Activated CD4-positive, alpha-beta T cell treated with anti-CD3 and anti-CD28 coated beads, Interleukin-2, Interleukin-4, amounts not matched to agents 100 ng/mL and 50 ng/mL, durations not matched to agents 16 hours and 8 hours (primary cell): ENCODE data around the gene PRSS27.
"Not testable (repeated sequence)": the region's sequence is repeated elsewhere in the genome, so short reads cannot be mapped to it uniquely, and the experiment has no call there.

Experiments used
- DNase-seq: peaks from one replicate; pipeline ENCODE4 v3.0.0-alpha.2; 2020; ENCODE audit warnings: low spot score

PRSS27 gene

GRCh38 chr16:2724816-2725348, 4.9 kb upstream of the PRSS27 start:
- DNase-seq, result no peak

- DNase-seq, result no peak
These were observed 4.2 kb upstream of the PRSS27 start for GRCh38 chr16:2724088-2724676.

GRCh38 chr16:2721634-2722173, 1.7 kb upstream of the PRSS27 start:
- not testable (repeated sequence) for DNase-seq

DNA sequence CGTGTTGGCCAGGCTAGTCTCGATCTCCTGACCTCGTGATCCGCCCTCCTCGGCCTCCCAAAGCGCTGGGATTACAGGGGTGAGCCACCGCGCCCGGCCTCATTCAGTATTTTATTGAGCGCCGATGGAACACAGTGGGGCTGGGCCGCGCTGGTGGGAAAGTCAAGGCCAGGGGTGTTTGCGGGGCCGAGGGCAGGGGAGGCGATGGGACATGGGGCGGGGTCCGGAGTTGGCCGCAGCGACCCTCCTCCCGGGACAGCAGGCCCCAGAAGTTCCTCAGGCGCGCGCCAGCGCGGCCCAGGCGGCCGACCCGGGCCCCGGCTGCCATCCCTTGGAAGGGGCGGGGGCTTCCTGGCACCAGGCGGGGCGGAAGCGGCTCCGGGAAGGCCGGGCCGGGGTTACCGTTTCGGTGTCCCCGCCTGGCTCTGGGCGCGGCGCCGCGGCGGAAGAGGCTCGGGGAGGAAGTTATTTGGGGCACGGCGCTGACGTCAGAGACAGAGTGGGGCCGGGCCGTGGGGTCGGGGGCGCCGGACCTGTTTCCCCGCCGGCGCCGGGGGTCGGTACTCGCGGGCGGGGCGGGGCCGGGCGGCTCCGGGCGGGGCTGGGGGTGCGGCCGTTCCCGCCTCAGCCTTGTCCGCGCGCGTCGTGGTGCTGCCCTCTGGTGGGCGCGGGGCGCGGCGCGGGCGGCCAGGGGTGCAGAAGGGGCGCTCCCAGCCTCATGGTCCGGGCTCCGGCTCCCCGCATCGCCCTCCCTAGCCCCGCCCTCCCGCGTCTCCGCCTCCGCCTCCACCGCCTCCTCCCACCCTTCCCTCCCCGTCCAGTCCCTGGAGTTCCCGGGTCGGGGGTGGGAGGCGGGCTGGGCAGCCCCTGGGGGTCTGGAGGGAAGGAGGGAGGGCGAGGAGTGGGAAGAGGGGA, 952 bp upstream of the PRSS27 start:
- peak; percentile 91 for DNase-seq

DNA sequence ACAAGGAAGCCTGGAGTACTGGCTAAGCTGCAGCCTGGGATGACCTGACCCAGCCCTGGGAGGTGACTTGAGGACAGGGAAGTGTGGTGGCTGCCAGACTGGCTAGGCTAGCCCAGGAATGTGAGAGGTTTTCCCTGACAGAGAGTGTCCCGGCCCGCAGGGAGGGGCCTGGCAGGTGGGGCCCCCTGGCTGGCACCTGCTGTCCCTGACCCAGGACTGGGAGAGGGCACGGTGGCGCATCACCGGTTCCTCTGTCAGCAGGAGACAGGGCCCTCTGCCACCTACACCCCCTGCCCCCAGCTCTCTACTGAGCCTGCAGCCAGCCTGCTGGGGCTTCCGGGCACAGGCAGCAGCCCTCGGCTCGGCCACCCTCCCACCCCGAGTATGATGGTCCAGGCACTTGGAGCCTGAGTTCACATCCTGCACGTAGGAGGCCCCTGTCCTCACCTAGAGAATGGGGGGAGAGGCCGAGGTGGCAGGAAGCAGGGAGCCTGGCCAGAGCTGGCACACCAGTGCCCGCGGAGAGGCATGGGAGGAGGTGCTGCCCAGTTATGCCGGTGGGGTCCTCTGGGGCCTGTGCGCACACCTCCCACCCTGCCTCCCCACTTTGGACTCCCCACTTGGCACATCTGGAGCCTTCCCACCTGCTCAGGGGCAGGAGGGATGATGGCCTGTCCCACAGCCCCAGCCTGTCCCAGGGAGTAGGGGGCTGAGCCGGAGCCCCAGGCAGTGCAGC, 528 bp downstream of the PRSS27 start:
- DNase-seq, result no peak

DNA sequence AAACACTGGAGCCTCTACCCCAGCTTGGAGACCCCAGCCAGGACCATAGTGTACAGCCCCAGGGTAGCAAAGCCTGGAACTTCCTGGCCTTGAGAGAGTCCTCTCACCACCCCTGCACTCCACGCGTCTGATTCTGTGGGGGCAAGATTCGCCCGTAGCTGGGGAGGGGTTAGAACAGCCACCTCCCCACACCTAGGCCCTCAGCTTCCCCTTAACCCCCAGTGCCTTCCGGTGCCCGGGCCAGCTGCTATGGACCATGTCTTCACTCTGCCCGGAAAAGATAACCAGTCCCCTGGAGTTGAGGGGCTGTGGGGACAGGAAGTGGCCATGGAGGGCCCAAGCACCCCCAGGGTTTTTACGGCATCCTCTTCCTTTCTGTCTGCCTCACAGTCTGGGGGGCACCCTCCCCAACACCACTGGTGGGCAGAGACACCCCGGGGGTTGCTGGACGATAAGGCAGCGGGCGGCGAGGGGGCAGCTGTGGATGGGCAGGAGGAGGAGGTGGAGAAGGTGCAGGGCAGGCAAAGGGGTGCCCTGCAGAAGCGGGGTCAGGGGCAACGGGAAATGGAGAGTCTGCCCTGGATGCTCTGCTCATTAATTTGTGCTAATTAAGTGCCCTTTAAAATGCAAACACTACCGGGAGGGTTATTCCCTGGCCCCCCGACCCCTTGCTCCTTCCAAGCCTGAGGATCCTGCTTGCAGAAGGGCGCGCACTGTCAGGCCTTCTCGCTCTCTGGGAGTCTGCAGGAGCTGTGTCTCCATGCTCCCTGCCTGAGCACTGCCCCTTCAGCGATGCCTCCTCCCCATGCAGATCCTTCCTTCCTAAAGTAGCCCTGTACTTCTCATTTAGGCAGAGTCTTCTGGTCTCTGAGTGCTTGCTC, 2.4 kb downstream of the PRSS27 start:
- DNase-seq, result no peak

- DNase-seq, result no peak
These were observed 3.1 kb downstream of the PRSS27 start for GRCh38 chr16:2716948-2717347.

DNA sequence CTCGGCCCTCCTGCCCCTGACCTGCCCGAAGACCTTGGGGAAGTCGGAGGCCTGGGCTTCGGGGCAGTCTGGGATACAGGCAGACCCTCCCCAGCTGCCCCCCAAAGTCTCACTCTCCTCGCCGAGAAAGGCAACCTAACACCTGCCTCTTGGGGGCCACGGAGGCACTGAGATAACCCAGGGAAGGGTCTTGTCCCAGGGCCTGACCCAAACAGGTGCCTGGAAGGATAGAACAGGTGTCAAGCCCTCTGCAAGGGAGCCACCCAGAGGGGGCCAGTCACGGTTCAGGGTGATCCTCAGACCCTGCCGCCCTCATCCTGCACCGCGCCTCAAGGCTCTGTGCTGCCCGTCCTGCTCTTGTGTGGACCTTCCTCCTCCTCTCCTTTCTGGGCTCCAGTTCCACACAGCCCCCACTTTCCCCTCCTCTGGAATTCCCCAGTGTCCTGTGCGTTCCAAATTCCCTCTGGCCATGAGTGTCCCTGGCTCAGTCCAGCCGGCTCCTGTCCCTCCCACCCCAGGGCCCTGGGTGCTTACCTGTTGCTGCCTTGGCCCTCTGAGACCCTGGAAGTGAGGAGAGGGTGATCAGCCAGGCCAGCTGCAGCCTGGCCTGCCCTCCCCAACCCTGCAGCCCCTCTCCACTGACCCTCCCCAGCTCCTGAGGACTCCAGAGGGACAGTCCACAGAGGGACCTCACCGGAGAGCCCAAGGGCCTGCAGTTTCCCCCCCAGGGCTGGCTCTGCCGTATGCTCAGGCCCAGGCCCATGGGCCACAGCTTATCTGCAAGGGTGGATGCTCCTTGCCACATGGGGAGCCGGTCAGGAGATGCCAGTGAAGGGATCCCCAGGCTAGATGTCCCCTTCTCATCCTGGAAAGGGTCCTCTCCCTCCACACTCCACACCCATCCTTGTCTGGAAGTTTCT, 3.8 kb downstream of the PRSS27 start:
- DNase-seq, result no peak

DNA sequence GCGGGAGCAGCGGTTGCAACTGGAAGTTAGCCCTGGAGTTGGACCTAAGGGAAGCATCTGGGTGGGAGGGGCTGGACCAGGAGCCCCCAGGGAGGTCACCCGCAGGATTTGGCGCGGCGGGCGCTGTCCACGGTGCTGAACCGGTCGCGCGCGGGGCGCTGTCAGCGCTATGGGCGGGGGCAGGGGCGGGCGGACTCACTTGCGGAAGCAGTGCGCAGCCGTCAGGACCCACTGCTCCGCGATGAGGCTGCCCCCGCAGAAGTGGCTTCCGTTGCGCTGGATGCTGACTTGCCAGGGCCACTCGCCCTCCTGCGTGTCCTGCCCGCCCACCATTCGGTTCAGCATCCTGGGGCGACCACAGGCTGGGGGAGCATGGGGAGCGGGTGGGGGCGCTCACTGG, 4.5 kb downstream of the PRSS27 start:
- DNase-seq, result peak; percentile 50

DNA sequence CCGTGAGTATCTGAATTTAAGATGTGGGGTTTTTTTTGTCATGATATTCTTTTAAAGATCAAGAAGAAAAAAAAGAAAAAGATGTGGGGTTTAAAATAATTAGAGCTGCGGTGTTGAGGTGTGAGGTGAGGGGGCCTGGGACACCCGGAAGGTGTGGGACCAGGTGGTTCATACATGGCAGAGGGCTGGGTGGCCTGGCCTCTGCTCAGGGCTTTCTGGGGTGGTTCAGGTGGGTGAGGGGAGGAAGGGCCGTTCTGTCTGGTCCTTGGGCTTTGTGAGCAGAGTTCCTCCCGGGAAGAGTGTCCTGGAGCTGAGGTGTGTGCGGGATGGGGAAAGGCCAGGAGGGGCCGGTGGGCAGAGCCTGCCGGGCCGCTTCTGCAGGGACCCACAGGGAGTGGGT, 5.0 kb downstream of the PRSS27 start:
- DNase-seq, result no peak

DNA sequence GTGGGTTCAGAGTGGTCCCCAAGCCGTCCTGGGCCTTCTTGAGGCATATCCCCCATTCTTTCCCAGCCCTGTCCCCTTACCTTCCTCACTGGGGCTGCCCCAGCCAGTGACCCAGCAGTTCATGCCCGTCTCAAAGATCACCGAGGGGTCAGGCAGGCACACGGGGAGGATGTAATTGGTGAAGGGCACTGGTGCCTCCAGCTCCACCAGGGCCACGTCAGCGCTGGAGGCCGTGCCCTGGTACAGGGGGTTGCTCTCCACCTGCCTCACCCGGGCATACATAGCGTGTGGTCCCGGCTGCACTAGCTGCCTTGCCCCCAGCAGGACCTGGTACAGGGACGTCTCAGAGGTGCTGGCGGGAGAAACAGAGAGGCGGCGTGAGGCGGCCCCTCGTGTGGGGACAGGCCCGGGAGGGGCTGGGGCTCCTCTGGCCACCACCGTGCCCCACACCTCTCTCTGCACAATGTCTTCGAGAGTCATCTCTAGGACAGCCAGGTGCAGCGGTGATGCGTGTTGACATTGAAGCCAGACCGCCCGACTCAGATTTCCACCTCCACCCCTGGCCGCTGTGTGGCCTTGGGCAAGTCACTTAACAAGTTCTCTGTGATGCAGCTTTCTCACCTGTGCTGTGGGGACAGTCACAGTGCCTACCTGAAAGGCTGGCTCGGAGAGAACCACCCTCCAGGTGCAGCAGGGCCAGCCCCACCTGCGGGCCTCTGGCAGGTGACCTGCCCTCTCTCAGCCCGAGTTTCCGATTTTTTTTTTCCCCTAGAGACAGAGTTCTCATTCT, 5.8 kb downstream of the PRSS27 start:
- DNase-seq, result no peak

GRCh38 chr16:2713523-2713922, 6.5 kb downstream of the PRSS27 start:
- no peak for DNase-seq

- no peak for DNase-seq
These were observed 7.5 kb downstream of the PRSS27 start for GRCh38 chr16:2712546-2712945.

GRCh38 chr16:2712063-2712441, 8.0 kb downstream of the PRSS27 start:
- no peak for DNase-seq

GRCh38 chr16:2711370-2712062, 8.5 kb downstream of the PRSS27 start:
- no peak for DNase-seq

GRCh38 chr16:2710711-2711231, 9.3 kb downstream of the PRSS27 start:
- DNase-seq, result no peak

DNA sequence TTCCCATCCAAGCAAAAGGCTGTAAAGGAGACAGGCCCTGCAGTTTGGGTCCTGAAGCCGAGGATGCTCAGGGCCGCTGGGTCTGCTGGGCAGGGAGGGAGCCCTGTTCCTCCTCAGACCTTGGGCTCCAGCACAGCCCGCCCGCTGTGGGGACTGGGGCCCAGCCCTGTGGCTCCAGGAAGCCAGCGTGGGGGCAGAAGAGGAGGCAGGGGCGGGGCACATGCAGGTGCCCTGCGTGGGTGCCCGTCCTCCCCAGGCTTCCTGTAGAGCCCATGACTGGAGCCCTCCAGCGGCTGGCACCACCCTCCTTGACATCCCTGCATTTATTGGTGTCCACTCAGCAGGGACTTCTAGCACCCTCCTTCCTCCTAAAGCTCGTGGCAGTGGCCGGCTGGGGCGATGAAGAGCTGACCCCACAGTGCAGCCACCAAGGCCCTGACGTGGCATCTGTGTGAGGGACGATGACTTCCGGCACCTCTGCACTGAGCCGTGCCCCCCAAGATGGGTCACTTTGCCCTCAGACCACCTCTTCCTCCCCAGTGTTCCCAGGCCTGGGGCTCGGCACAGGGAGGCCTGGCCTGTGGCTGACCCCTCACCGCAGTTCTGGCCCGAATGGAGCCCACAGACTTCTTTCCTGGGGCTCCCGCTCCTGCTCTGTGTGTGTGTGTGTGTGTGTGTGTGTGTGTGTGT, 9.9 kb downstream of the PRSS27 start:
- DNase-seq, result no peak

GRCh38 chr16:2709588-2709984, 10.4 kb downstream of the PRSS27 start:
- no peak for DNase-seq
